NCI-H1048 (cell line): ENCODE measurements around the gene USF1.
A peak's percentile ranks its signal among the peaks of the same experiment; 100 is the strongest.
"Not testable (repeated sequence)": the region's sequence is repeated elsewhere in the genome, so short reads cannot be mapped to it uniquely, and the experiment has no call there.

Source experiments
- DNase-seq: peaks from one replicate; lab custom pipeline; 2025; lab: John Stamatoyannopoulos, UW

Gene USF1

GRCh38 chr1:161047436-161048420, 2.0 kb upstream of the USF1 start:
- no peak for DNase-seq

DNA sequence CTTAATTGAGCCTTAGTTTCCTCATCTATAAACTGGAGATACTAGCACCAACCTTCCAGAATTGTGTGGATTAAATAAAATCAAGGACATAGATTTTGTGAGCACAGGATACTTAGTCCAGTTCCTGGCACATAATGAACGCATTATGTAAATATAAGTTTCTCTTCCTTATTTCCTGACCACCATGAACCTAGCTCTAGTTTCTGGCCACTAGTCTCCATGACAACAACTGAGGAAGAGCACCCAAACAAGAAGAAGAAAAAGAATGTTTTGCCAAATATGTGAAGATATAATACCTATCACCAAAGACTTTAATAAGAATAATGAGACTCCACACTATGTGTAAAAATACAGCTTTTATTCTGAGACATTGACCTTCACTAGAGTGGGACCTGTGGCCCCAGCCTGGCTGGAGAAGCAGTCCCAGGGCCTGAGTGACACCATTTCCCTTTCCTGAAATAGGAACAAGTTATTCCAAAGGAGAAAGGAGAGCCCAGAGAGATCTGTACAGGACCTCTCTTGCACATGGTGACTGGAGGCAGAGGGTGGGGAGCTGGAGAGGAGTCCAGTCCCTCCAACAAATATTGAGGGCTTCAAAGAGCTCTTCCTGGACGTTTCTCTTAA, 940 bp upstream of the USF1 start:
- no peak for DNase-seq

DNA sequence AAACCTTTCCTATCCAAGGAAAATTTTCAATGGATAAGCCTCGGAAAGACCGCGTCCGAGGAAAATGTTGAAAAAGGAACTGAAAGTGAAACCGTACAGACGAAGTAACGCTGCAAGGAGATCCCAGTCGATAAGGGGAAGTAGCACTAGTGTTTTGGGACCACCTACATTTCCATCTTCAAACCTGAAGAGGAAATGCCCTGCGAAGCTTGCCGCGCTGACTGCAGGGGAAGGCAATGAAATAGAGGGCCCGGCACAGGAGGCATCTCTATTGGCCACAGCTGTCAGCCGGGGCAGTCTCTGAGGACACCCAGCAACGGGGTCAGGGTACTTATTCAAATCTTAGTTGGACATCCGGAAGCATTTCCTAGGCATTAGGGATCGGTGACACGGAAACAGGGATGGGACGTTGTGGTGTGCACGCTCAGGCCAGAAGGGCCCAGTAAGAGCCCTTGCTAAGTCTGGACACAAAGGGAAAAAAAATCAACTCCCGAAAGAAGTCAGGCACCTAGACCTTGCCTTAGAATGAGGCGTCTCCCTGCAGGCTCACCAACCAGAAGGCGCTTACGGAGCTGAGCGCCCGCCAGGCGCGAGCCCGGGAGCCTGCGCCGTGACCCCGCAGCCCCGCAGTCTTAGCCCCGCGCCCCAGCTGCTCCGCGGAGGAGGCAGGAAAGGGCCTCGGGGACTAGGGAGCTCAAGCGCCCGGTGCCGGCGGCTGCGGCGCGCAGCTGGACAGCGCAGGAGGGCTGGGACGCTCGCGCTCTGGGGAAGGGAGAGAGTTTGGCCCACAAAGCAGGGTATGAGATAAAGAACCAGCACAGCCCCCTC, 655 bp downstream of the USF1 start:
- DNase-seq, result no peak

GRCh38 chr1:161044535-161044907, 1.3 kb downstream of the USF1 start:
- DNase-seq, result no peak

GRCh38 chr1:161039546-161039945, 6.2 kb downstream of the USF1 start:
- DNase-seq, result no peak

DNA sequence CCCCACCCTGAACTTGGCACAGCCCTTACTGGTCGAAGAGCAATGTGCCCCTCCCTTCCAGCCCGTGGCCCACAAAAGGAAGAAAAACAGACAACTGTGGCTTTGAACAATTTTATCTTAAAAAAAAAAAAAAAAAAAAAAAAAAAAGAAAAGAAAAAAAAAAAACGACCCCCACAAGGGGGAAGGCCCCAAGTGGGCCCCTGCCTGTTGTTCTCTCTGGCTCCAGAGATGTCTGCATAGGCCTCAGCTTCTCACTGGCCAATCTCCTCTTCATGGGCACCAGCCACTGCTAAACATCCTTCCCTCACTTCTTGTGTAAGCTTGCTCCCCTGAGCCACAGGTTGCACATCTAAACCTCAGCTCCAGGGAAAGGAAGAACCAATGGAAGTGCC, 6.6 kb downstream of the USF1 start:
- no peak for DNase-seq

GRCh38 chr1:161038523-161039153, 7.1 kb downstream of the USF1 start, which contains the start of gene TSTD1:
TSTD1 (minus strand) TSS chr1:161038964; CDS start chr1:161038889, 75 bp downstream.
- DNase-seq, result peak; percentile 85

DNA sequence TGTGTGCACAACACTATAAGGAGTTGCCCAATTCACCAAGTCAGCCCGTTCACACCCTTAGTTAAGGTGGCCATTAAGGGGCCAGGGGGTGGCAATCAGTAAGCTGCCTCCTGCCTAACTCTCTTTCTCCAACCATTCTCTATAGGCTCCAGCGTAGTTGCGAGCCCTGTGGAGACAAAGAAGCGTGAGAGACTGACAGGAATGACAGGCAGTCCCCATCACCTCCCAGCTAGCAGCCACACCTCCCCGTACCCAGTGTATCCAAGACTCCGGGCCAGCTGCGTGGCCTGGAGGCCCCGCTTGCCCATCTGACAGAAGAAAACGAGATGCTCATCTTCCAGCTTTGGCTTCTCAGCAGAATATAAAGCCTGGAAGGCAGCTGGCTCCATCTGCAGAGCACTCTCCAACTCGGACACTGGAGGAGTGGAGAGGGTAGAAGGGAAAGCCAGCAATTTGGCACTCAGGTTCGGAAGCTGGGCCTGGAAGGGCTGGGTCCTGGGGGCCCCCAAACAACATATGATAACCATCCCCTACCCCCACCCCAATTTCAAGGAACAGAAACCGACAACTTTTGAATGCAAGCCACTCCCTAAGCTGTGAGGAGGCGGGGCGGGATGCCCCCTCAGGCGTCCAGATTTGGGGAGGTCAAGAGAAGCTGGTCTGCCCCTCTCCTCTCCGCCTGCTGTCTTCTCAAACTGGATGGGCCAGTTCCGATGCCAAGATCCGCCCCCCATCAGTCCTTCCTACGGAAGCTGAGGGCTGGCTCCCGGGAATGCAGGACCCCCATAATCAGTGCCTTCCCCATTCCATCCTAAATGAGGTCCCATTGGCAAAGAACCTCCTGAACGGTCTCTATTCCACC, 7.9 kb downstream of the USF1 start:
- DNase-seq, result no peak

DNA sequence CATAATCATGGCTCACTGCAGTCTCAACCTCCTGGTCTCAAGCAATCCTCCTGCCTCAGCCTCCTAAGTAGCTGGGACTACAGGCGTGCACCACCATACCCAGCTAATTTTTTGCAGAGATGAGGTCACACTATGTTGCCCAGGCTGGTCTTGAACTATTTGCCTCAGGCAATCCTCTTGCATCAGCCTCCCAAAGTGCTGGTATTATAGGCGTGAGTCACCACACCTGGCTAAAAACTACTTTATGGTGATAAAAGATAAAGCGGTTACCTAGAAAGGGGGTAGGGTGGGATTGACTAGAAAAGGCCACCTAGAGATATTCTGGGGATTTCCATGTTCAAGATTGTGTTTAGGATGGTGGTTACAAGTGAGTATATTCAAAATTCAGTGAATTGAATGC, 12.0 kb downstream of the USF1 start:
- DNase-seq, result no peak

- no peak for DNase-seq
These were observed 13.4 kb downstream of the USF1 start for GRCh38 chr1:161032409-161032808.

DNA sequence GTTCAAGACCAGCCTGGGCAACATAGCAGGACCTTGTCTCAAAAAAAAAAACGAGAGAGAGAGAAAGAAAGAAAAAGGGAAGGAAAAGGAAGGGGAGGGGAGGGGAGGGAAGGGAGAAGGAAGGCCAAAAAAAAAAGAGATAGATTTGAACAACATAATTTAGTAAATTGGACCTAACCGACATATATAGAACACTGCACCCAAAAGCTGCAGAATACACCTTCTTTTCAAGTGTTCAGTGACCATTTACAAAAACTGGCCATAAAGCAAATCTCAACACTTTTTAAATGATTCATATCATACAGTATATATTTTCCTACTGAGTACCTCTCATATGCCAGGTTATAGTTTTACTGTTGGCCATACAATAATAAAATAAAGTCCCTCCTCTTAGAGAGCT, 13.9 kb downstream of the USF1 start:
- no peak for DNase-seq

DNA sequence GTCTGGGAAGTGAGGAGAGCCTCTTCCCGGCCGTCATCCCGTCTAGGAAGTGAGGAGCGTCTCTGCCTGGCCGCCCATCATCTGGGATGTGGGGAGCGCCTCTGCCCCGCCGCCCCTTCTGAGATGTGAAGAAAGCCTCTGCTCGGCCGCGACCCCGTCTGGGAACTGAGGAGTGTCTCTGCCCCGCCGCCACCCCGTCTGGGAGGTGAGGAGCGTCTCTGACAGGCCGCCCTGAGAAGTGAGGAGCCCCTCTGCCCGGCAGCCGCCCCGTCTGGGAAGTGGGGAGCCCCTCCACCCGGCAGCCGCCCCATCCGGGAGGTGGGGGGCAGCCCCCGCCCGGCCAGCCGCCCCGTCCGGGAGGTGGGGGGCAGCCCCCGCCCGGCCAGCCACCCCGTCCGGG, 16.3 kb downstream of the USF1 start:
- not testable (repeated sequence) for DNase-seq

DNA sequence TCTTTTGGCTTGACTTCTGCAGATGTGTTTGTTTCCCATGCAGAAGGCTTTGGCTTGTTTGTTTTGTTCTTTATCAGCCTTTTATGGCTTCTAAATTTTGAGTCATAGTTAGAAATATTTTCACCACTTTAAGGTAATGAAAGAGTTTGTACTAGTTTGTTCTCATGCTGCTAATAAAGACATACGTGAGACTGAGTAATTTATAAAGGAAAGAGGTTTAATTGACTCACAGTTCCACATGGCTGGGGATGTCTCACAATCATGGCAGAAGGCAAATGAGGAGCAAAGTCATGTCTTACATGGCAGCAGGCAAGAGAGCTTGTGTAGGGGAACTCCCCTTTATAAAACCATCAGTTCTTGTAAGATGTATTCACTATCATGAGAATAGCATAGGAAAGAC, 18.8 kb downstream of the USF1 start:
- DNase-seq, result not testable (repeated sequence)

DNA sequence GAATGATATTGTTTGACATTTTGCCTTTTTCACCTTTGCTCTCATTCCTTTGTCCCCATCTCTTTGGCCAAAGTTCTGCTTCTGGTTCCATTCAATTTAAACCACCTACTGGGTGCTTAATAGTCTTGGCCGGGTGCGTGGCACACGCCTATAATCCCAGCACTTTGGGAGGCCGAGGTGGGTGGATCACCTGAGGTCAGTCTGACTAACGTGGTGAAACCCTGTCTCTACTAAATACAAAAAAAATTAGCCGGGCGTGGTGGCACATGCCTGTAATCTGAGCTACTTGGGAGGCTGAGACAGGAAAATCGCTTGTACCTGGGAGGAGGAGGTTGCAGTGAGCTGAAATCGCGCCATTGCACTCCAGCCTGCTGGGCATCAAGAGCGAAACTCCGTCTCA, 23.3 kb downstream of the USF1 start:
- not testable (repeated sequence) for DNase-seq

DNA sequence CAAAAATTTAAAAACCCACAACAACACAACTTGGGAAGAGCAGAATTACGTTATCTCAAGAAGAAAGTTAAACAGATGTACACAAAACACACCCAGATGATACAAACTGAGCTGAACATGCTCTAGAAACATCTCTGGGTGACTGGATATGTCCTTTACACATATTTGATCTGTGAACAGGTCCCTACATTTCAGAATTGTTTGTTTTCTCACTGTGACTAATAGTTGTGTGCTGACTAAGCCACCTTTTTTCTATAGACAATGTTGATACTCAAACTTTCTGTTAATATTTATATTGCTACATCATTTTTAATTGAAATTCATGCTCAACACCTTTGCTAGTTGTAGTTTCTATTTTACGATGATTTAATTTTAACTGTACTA, 23.8 kb downstream of the USF1 start:
- no peak for DNase-seq

DNA sequence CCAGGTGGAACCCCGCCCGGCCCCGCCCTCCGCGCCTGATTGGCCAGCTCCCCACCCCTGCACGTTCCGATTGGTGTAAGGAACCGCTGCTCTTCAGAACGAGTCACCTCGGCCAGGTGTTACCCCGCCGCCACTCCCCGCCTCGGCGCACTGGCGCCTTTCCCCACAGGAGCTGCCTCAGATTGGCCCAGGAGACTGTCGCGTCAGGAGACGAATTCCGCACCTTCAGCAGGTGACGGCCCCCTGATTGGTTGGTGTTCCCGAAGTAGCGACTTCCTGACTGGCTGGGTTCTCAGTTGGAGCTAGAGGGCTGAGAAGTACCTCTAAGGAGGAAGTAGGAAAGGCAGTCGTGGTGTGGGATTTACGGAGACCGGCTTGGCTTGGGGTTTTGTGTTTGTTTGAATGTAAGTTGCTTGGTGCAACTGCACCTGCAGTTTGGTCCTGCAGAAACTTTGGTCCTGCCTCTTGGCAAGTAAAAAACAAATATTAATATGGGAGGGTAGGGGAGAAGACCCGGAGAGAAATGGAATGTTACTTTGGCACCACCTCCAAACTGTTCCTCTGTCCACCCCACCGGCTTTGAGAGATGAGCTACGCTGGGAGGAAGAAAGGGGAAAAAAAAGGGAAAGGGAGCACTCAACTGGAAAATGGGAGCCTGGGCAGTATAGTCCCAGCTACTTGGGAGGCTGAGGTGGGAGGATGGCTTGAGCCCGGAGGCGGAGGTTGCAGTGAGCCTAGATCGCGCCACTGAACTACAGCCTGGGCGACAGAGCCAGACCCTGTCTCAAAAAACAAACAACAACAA, 24.4 kb downstream of the USF1 start:
- DNase-seq, result peak; percentile 99

- no peak for DNase-seq
These were observed 25.1 kb downstream of the USF1 start, which contains the start of gene F11R for GRCh38 chr1:161020509-161021164. F11R (minus strand) TSS chr1:161021152; CDS start chr1:161021073, 79 bp downstream.

DNA sequence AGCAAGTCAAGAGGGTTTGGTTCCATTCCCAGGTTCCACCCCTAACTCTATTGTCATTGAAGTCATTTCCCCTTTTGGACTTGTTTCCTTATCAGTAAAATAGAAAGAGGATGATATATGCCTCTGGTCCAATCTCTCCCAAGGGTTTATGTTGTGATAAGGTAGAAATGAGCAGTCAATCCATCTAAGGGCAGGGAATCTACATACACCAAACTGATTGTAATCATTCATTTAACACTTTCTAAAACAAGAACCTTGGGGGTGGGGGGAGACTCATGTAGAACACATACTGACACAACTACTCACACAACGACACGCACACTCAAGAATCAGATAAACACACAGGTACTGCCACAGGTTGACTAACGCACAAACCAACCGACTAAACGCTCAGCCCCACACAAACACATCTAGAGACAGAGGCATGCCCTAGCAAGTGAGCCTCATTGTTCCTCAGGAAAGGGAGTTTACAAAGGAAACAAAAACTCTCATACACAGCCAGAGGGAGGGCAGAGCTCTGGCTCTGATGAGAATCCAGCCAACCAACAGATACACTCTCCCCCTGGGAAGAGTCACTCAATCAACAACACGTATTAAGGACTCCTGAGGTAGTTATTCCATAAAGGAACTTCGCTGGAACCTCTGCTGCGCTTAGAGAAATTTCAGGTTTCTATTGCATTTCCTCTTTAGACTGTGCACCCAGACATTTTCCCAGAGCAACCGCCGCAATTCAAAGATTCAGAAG, 25.9 kb downstream of the USF1 start:
- no peak for DNase-seq
